Glomerular visceral epithelial cell (primary cell): ENCODE results near the gene DDR2.

Experiments used
- DNase-seq: peaks from one replicate; pipeline ENCODE4 v3.0.0-alpha.2; 2016; ENCODE audit errors: extremely low spot score

The DDR2 gene

DNA sequence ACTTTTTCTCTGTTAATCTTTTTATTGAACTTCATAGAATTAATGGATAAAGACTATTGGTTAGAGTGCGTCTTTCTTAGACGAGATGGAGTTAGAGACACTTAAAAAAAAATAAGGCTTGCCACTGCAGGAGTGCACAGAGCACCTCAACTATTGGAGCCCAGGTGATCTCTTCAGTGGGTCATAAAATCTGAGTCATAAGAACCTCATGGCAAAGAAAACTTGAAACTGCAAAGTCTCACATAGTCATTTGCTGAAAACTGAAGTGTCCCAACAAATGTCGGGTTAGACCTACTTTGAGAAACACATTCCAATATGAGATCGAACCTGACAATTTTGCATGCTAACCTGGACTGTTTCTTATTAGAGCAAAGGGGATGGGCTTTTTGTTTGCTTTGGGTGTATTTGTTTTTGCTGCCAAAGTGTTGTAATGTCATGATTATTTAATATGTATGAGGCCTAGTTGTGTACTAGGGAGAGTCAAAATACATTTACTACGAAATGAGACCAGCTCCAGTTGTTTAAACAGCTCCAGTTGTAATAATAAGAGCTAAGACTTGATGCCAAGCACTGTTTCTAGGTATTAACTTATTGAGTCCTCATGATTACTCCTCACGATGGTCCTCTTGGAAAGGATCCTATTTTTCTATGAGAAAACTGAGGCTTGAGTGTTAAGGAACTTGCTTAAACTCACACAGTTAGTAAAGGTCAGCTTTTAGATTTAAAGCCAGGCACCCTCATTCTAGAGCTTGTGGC, 65.1 kb downstream of the DDR2 start:
- DNase-seq = no peak

- no peak for DNase-seq
These were observed 67.1 kb downstream of the DDR2 start for GRCh38 chr1:162699366-162699765.

DNA sequence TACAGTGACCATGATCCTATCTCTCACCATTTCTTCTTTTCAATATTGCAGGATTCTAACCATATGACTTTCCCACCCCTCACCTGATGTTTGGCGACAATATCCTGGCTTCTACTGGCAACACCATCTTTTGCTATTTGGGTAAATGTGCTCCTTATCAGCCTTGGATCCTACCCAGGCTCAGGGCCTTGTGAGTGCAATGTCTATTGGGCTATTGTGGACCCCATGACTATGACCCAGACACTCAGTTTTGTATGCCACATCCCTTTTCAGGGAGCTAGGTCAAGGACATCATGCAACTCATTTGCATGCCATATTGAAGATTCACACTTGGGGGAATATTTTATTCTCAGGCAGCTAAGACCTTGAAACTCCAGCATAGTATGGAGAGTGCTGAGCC, 67.9 kb downstream of the DDR2 start:
- DNase-seq = no peak

DNA sequence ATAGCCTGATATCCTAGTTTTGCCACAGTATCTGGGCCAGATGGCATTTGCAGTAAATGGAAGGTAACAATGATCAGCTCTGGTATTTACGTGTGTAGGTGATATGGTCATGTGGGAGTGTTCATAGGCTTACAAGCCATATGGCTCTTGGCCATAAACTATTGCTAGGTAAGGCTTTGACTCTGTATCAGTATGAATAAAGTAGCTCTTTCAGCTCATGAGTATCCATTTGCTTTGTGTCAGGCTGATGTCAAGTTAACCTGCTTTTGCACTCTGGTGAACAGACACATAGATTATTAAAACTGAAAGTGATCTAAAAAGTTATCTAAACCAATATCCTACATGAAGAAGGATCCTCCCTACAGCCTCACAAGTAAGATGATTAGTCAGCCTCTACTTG, 69.0 kb downstream of the DDR2 start:
- no peak for DNase-seq

GRCh38 chr1:162702628-162703027, 70.4 kb downstream of the DDR2 start:
- DNase-seq = no peak

GRCh38 chr1:162703708-162704107, 71.4 kb downstream of the DDR2 start:
- no peak for DNase-seq

GRCh38 chr1:162704673-162705424, 72.6 kb downstream of the DDR2 start:
- DNase-seq = no peak

- no peak for DNase-seq
These were observed 73.7 kb downstream of the DDR2 start for GRCh38 chr1:162706003-162706402.

DNA sequence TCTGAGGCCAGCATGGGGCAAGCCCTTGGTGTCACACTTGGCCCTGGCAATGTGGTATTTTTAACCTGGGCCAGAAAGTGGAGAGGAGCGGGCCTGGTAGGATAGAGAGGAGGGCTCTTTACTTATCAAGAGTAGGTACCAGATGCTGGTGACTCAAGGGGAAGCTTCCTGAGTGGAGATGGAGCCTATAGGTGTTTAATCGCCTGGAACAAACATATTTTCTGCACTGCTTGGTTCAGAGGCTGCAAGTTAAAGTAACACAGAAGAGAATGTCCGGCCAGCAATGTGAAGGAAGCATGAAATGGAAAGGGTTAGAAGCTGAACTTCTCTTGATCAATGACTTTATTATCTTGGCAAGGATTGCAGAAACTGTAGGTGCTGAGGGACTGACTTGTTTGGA, 74.3 kb downstream of the DDR2 start:
- peak; percentile 25 for DNase-seq

DNA sequence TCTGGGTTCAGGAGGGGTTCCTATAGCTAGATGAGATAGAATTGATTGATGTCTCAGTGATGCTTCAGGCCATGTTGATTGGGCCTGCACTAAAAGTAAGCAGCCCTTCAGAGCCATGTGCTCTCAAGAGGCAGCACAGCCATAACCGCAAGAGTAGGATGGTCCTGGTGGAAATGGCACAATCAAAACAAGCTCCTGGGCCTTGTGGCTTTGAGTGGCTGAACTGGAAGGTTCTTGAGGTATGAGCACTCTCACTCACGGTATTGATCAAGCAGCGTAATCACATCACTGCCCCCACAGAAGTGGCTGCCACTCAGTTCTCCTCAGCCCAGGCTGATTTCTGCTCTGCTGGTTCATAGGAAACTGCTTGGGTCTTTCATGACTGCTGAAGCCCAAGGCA, 76.0 kb downstream of the DDR2 start:
- DNase-seq = no peak

- DNase-seq = no peak
These were observed 77.0 kb downstream of the DDR2 start for GRCh38 chr1:162709132-162709860.

DNA sequence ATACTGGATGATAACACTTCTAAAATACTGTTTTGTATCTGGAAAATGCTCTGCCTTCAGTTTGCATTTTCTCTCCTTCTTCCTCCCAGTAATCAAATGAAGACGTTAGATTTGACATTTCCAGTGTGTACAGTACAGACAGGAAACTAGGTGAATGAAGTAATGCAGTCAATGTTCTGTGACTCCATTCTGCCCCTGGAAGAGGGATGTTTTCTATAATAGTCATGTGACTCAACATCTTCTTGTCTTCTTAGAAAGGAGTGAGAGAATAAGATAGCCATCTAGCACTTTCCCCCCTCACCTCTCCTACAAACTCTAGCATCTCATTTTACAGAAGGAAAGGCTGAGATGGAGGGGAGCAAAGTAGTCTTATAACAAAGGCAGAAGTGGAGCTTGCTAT, 77.6 kb downstream of the DDR2 start:
- no peak for DNase-seq

- DNase-seq = no peak
These were observed 78.1 kb downstream of the DDR2 start for GRCh38 chr1:162710345-162710744.

DNA sequence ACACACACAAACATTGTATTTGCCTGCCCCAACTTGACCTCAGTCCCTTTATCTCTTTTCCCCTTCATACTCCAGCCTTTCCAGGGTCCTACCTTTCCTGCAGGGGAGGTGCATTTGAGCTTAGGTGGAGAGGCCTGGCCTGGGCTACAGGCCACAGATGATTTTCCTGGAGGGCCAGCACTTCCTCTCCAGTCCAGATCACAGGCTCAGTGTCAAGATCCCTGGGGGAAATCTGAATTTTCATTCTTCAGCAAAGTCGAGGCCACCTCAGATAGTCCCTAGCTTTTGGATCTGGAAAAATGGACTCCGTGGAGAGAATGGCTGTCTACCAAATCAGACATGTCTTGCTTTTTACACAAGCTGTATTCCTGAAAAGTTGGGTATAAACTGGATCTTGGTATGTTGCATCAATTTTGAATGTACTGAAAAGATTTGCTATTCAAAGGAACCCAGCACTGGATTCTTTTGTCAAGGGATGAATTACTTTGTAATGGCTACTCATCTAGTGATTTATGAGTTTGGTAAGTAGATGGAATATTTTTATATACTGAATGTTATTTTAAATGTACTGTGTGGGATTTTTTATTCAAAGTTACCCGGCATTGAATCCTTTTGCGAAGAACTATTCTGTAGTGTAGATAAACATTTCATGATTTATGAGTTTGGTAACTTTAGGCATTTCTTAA, 78.7 kb downstream of the DDR2 start:
- DNase-seq = no peak

DNA sequence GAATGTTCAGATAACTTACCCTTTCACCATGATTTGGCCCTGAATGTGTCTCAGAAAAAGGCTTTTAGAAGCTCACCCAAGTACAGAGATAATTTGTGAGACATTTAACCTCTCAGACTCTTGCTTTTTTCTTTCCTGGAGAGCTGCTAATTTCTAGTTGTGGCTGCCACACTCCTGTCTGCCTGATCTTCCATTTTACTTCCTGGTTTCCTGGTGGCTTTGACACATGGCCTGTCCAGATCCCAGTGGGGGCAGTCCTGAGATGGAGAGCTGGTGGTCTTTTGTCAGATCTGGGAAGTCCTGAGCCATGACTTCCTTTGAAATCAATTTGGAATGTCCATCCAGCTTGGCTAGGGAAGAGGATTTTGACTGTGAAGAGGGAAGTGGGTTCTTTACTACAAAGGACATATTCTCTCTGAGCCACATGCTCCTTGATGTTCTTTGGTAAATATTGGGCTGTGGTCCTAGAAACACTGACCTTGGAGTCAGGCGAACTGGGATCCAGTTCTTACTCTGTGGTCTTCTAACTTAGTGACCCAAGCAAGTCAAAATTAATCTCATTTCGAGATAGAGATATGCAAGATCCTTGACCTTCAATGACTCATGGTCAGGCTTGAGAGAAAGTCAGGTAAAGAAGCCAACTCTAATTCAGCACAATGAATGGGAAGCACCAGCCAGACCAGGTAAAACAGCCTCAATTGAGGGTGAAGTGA, 80.2 kb downstream of the DDR2 start:
- no peak for DNase-seq

- peak; percentile 12 for DNase-seq
These were observed 83.9 kb downstream of the DDR2 start for GRCh38 chr1:162716123-162716522.

GRCh38 chr1:162716552-162716951, 84.3 kb downstream of the DDR2 start:
- DNase-seq = no peak

DNA sequence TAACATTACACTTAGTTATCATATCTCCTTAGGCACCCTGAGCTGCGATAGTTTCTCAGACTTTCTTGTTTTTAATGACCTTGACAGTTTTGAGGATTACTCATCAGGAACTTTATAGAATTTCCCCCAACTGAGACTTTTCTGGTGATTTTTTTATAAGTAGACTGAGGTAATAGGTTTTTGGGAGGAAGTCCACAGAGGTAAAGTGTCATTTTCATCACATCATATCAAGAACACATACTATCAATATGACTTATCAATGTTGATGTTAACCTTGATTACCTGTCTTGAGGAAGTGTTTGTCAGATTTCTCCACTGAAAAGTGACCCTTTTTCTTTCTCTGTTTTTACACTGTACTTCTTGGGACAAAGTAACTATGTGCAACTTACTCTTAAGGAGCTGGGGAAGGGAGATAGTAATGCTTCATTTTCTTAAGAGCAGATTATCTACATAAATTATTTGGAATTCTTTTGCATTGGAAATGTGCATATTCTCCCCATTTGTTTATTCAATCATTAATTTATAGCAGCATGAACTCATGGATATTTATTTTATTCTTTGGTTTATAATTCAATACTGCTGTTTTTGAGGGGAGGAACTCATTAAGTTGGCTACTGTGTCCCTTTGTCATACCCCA, 85.4 kb downstream of the DDR2 start:
- no peak for DNase-seq

GRCh38 chr1:162719678-162720077, 87.4 kb downstream of the DDR2 start:
- no peak for DNase-seq

- no peak for DNase-seq
These were observed 88.7 kb downstream of the DDR2 start for GRCh38 chr1:162720996-162721395.

DNA sequence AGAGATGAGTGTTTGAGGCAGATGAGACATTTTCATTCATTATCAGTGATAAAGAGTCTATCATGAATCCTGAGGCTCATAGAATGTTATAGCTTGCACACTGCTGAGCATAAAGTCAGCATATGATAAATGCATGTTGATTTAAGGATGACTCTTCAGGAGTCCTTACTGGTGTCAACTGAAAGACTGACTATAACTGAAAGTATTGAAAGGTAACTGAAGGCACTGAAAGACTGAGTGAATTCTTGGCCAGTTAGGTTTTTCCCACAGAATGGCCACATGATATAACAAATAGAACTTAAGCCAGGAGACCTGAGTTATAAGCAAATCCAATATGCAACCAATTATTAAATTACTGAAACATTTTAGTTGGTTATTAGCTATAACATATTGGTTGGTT, 89.2 kb downstream of the DDR2 start:
- no peak for DNase-seq
